Stimulated activated CD4-positive, alpha-beta T cell treated with anti-CD3 and anti-CD28 coated beads, Interleukin-12 subunit alpha, Interleukin-12 subunit beta, amount 100 ng/mL, for 24 hours (primary cell): ENCODE results near the gene CHAC2.
"Not testable (repeated sequence)": the region's sequence is repeated elsewhere in the genome, so short reads cannot be mapped to it uniquely, and the experiment has no call there.

ENCODE experiments used
- DNase-seq, 2 experiments: peaks; one replicate each; pipeline ENCODE4 v3.0.0-alpha.2; 2020; ENCODE audit warnings: low read depth in 2 of 2

The CHAC2 gene

GRCh38 chr2:53778536-53779162, 11.0 kb downstream of the CHAC2 start:
- DNase-seq, result no peak

GRCh38 chr2:53780056-53780455, 12.5 kb downstream of the CHAC2 start:
- no peak for DNase-seq

- no peak for DNase-seq
These were observed 15.1 kb downstream of the CHAC2 start for GRCh38 chr2:53782676-53783075.

GRCh38 chr2:53784436-53784835, 16.8 kb downstream of the CHAC2 start:
- no peak for DNase-seq

GRCh38 chr2:53785366-53785765, 17.8 kb downstream of the CHAC2 start:
- DNase-seq, result no peak

GRCh38 chr2:53786352-53786704, 18.7 kb downstream of the CHAC2 start:
- no peak for DNase-seq

GRCh38 chr2:53786705-53787613, 19.4 kb downstream of the CHAC2 start, which contains the start of the genes ASB3 and ERLEC1:
TSS of gene ASB3 (minus strand) at chr2:53786953. CDS start at chr2:53765572, 21,381 bp downstream.
TSS of gene ERLEC1 (plus strand) at chr2:53787044. CDS start at chr2:53787211, 167 bp downstream.
- peak; percentile 74 to 82 for DNase-seq

- DNase-seq, result no peak
These were observed 20.1 kb downstream of the CHAC2 start for GRCh38 chr2:53787614-53788289.

- DNase-seq, result no peak
These were observed 25.7 kb downstream of the CHAC2 start for GRCh38 chr2:53793261-53793660.

GRCh38 chr2:53793821-53794220, 26.2 kb downstream of the CHAC2 start:
- no peak for DNase-seq

GRCh38 chr2:53801547-53801946, 33.9 kb downstream of the CHAC2 start:
- no peak for DNase-seq

- DNase-seq, result no peak
These were observed 35.1 kb downstream of the CHAC2 start for GRCh38 chr2:53802617-53803151.

- DNase-seq, result no peak
These were observed 44.0 kb downstream of the CHAC2 start for GRCh38 chr2:53811601-53812000.

GRCh38 chr2:53813151-53813550, 45.5 kb downstream of the CHAC2 start:
- no peak for DNase-seq

- no peak for DNase-seq
These were observed 51.3 kb downstream of the CHAC2 start for GRCh38 chr2:53818854-53819435.

- DNase-seq, result no peak
These were observed 52.0 kb downstream of the CHAC2 start for GRCh38 chr2:53819634-53820033.

GRCh38 chr2:53820048-53820447, 52.4 kb downstream of the CHAC2 start:
- no peak for DNase-seq

- no peak for DNase-seq
These were observed 53.1 kb downstream of the CHAC2 start for GRCh38 chr2:53820711-53821110.

GRCh38 chr2:53821810-53822209, 54.2 kb downstream of the CHAC2 start:
- DNase-seq, result no peak

GRCh38 chr2:53823639-53824038, 56.0 kb downstream of the CHAC2 start:
- DNase-seq, result not testable (repeated sequence)
